NB4 (cell line): Measurements from ENCODE around the gene LRMDA.

ENCODE experiments used
- CTCF ChIP-seq: IDR thresholded peaks from one replicate; pipeline ENCODE4 v1.5.1; 2012; ENCODE audit warnings: low read depth, low read length
- MAX ChIP-seq: IDR thresholded peaks from 2 replicates; pipeline ENCODE4 v1.6.1; 2011; ENCODE audit warnings: low read depth, low read length

GRCh38 chr10:75827587-75828021 lies 396.2 kb downstream of the LRMDA start:
- TF ChIP-seq MAX (no peak), CTCF (no peak)
